Panc1 (cell line): Measurements from ENCODE around the gene PHF24. TPM values are rescaled to one million over a fixed set of nuclear protein-coding genes. Genes with fewer than 3 reads are reported as not detected.
A peak's percentile ranks its signal among the peaks of the same experiment; 100 is the strongest.
"Not testable (repeated sequence)": the region's sequence is repeated elsewhere in the genome, so short reads cannot be mapped to it uniquely, and the experiment has no call there.

Experiments used
- ATAC-seq: fragments of 200-7000 bp; cut with Tn5 transposase; 2 replicates; pipeline ENCODE4 v1.9.1; 2020; ENCODE audit warnings: mild to moderate bottlenecking, moderate library complexity
- BruUV-seq: library from RNA; stranded (reverse); fragments of 400-500 nt; replicated peaks from 2 replicates; lab custom pipeline; 2021; lab: Mats Ljungman, UMichigan
- CTCF ChIA-PET: fragments of 300-600 bp; sonication (Branson Sonifier 250); formaldehyde crosslinking; loops from one replicate; lab custom pipeline; 2022; ENCODE audit warnings: antibody characterized with exemption; lab: Charles Lee
- POLR2A ChIA-PET: fragments of 300-600 bp; sonication (Branson Sonifier 250); formaldehyde crosslinking; loops from one replicate; lab custom pipeline; 2022; ENCODE audit warnings: antibody characterized with exemption; lab: Charles Lee
- DNase-seq: peaks from one replicate; pipeline ENCODE4 v3.0.0-alpha.2; 2010; ENCODE audit warnings: low read depth, low spot score
- H3K27ac ChIP-seq: 2 replicates; pipeline ENCODE4 v1.5.1; 2011; ENCODE audit warnings: mild to moderate bottlenecking, low read length, inconsistent platforms
- H3K27me3 ChIP-seq: fragments of 200-500 bp; sonication (Bioruptor generic); 2 replicates; pipeline ENCODE4 v1.6.0; 2014; ENCODE audit warnings: low read length, inconsistent platforms; ENCODE audit not compliant: control insufficient read depth, insufficient read depth
- H3K36me3 ChIP-seq: fragments of 200-500 bp; sonication (Bioruptor generic); 2 replicates; pipeline ENCODE4 v1.5.1; 2014; ENCODE audit warnings: inconsistent platforms, mild to moderate bottlenecking, low read length, moderate library complexity; ENCODE audit not compliant: control insufficient read depth, insufficient read depth
- H3K4me1 ChIP-seq: 2 replicates; pipeline ENCODE4 v1.5.1; 2011; ENCODE audit warnings: inconsistent platforms, mild to moderate bottlenecking, low read length, moderate library complexity; ENCODE audit not compliant: control insufficient read depth, insufficient read depth
- H3K4me3 ChIP-seq, 2 experiments: 2 replicates each; pipeline ENCODE4 v1.5.1; 2011 to 2012; ENCODE audit warnings: low read depth in 2 of 2, low read length in 2 of 2, mild to moderate bottlenecking in 2 of 2, inconsistent platforms in 1 of 2, moderate library complexity in 1 of 2
- H3K9me3 ChIP-seq: fragments of 200-500 bp; sonication (Bioruptor generic); 2 replicates; pipeline ENCODE4 v1.5.1; 2014; ENCODE audit warnings: low read depth, mild to moderate bottlenecking, inconsistent platforms, low read length, moderate library complexity; ENCODE audit not compliant: control insufficient read depth, insufficient read depth
- POLR2AphosphoS5 ChIP-seq: IDR thresholded peaks from 2 replicates; pipeline ENCODE4 v1.6.1; 2012; ENCODE audit warnings: mild to moderate bottlenecking, low read depth, low read length, moderate library complexity
- SIN3A ChIP-seq: IDR thresholded peaks from 2 replicates; pipeline ENCODE4 v1.6.1; 2012; ENCODE audit warnings: low read depth, mild to moderate bottlenecking, low read length, moderate library complexity, borderline replicate concordance; ENCODE audit not compliant: insufficient read depth
- TCF7L2 ChIP-seq: IDR thresholded peaks from 2 replicates; pipeline ENCODE4 v1.6.1; 2011; ENCODE audit warnings: mild to moderate bottlenecking, low read depth, low read length, inconsistent platforms
- in situ Hi-C: cut with HindIII; loops from 2 replicates; pipeline ENCODE4 v1.10.0; 2016; ENCODE audit warnings: low sequenced_read_pairs, low pct_unique_long_range_greater_than_20kb
- intact Hi-C: fragments of 100-400 bp; cut with micrococcal nuclease; formaldehyde crosslinking; loops from one replicate; pipeline ENCODE4 v1.10.0; 2022; ENCODE audit not compliant: unreplicated experiment
- total RNA-seq: library from RNA; stranded (reverse); gene quantifications from one replicate; pipeline ENCODE4 v1.2.1, GENCODE V29; 2021; ENCODE audit not compliant: unreplicated experiment
- TF ChIP-seq, protein P1 (sequence below), 2 experiments: IDR thresholded peaks; 2 replicates each; pipeline ENCODE4 v1.6.1; 2011 to 2012; ENCODE audit warnings: low read depth in 2 of 2, control low read depth in 1 of 2, low read length in 1 of 2, mild to moderate bottlenecking in 1 of 2, moderate library complexity in 1 of 2; ENCODE audit not compliant: insufficient read depth in 1 of 2
- TF ChIP-seq, protein P2 (sequence below): fragments of 450-650 bp; IDR thresholded peaks from 2 replicates; pipeline ENCODE4 v1.5.1; 2017; ENCODE audit warnings: mild to moderate bottlenecking

Gene PHF24
- total RNA-seq, 1 experiment from 2014 or later = 0.08 TPM

- intact Hi-C loops, DNase-seq, POLR2A ChIA-PET, H3K4me1 ChIP-seq, ATAC-seq, CTCF ChIA-PET, BruUV-seq, H3K27ac ChIP-seq, H3K36me3 ChIP-seq, H3K4me3 ChIP-seq, H3K9me3 ChIP-seq, in situ Hi-C loops: not testable (repeated sequence)
- H3K27me3 ChIP-seq = peaks cover 57% of the 10 kb centered on the region
Observed at GRCh38 chr9:34956066-34956465, 2.0 kb upstream of the PHF24 start.

GRCh38 chr9:34956648-34957047, 1.4 kb upstream of the PHF24 start:
- in situ Hi-C loops = no loop called here
- DNase-seq = no peak
- ATAC-seq = no peak
- Histone ChIP-seq H3K36me3 (no peaks in the 10 kb centered on the region), H3K4me3 (no peak overlapping the region), H3K27ac (no peak overlapping the region), H3K9me3 (no peaks in the 10 kb centered on the region), H3K4me1 (peaks cover 2% of the 10 kb centered on the region; the same call in 1 of the 2 replicates), H3K27me3 (peaks cover 62% of the 10 kb centered on the region)
- ChIA-PET CTCF (no interaction called here), POLR2A (no interaction called here)
- TF ChIP-seq, protein P1, sequence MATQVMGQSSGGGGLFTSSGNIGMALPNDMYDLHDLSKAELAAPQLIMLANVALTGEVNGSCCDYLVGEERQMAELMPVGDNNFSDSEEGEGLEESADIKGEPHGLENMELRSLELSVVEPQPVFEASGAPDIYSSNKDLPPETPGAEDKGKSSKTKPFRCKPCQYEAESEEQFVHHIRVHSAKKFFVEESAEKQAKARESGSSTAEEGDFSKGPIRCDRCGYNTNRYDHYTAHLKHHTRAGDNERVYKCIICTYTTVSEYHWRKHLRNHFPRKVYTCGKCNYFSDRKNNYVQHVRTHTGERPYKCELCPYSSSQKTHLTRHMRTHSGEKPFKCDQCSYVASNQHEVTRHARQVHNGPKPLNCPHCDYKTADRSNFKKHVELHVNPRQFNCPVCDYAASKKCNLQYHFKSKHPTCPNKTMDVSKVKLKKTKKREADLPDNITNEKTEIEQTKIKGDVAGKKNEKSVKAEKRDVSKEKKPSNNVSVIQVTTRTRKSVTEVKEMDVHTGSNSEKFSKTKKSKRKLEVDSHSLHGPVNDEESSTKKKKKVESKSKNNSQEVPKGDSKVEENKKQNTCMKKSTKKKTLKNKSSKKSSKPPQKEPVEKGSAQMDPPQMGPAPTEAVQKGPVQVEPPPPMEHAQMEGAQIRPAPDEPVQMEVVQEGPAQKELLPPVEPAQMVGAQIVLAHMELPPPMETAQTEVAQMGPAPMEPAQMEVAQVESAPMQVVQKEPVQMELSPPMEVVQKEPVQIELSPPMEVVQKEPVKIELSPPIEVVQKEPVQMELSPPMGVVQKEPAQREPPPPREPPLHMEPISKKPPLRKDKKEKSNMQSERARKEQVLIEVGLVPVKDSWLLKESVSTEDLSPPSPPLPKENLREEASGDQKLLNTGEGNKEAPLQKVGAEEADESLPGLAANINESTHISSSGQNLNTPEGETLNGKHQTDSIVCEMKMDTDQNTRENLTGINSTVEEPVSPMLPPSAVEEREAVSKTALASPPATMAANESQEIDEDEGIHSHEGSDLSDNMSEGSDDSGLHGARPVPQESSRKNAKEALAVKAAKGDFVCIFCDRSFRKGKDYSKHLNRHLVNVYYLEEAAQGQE (IDR thresholded peaks at IDR 0.05; ENCODE audit: insufficient read depth in 1 of 2, low read depth in 2 of 2, low read length in 1 of 2) = no peak
- TF ChIP-seq POLR2AphosphoS5 (no peak), TCF7L2 (no peak), SIN3A (no peak)
- TF ChIP-seq, protein P2, sequence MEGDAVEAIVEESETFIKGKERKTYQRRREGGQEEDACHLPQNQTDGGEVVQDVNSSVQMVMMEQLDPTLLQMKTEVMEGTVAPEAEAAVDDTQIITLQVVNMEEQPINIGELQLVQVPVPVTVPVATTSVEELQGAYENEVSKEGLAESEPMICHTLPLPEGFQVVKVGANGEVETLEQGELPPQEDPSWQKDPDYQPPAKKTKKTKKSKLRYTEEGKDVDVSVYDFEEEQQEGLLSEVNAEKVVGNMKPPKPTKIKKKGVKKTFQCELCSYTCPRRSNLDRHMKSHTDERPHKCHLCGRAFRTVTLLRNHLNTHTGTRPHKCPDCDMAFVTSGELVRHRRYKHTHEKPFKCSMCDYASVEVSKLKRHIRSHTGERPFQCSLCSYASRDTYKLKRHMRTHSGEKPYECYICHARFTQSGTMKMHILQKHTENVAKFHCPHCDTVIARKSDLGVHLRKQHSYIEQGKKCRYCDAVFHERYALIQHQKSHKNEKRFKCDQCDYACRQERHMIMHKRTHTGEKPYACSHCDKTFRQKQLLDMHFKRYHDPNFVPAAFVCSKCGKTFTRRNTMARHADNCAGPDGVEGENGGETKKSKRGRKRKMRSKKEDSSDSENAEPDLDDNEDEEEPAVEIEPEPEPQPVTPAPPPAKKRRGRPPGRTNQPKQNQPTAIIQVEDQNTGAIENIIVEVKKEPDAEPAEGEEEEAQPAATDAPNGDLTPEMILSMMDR = no peak
- intact Hi-C loops = no loop called here
- BruUV-seq = no TSS peak

GRCh38 chr9:34958411-34958982, 412 bp downstream of the PHF24 start:
- ATAC-seq (peak; percentile 10; the same call in 1 of the 2 replicates), DNase-seq (no peak)
- TF ChIP-seq, protein P2 = peak; percentile 24; the same call in 1 of the 2 replicates
- no peak for TF ChIP-seq SIN3A
- intact Hi-C loops (no loop called here), in situ Hi-C loops (no loop called here)
- no peaks in the 10 kb centered on the region for H3K9me3 ChIP-seq
- ChIA-PET POLR2A (no interaction called here), CTCF (no interaction called here)
- peaks cover 8% of the 10 kb centered on the region; the same call in 1 of the 2 replicates for H3K4me1 ChIP-seq
- no peak overlapping the region for H3K27ac ChIP-seq
- BruUV-seq = no TSS peak
- H3K36me3 ChIP-seq = no peaks in the 10 kb centered on the region
- peaks cover 70% of the 10 kb centered on the region for H3K27me3 ChIP-seq
- H3K4me3 ChIP-seq = peak overlapping the region; percentile 25 to 32
